ENCODE measurements around the gene DAAM1.

- TF ChIP-seq CTCF (IDR thresholded peaks at IDR 0.05): no peak
- no peak for TF ChIP-seq EZH2 (IDR thresholded peaks at IDR 0.05)
Measured at GRCh38 chr14:59275668-59276067, 87.2 kb downstream of the DAAM1 start.
